GM23338 (cell line): ENCODE measurements around the gene USH1G. TPM values are rescaled to one million over a fixed set of nuclear protein-coding genes. Genes with fewer than 3 reads are reported as not detected.

Experiments used
- ATAC-seq: fragments of 200-7000 bp; cut with Tn5 transposase; 3 replicates; pipeline ENCODE4 v1.9.1; 2020
- DNase-seq: peaks from one replicate; pipeline ENCODE4 v3.0.0-alpha.2; 2015; ENCODE audit warnings: low spot score
- H2AFZ ChIP-seq: fragments of 200-600 bp; sonication (generic); 2 replicates; pipeline ENCODE4 v1.8.0; 2016; ENCODE audit warnings: antibody characterized with exemption, mild to moderate bottlenecking, moderate library complexity
- H3F3A ChIP-seq: fragments of 200-600 bp; sonication (generic); replicated peaks from 2 replicates; pipeline ENCODE4 v1.8.0; 2017; ENCODE audit warnings: antibody characterized with exemption, mixed run types, low read depth
- H3K27ac ChIP-seq: fragments of 200-600 bp; sonication (generic); 2 replicates; pipeline ENCODE4 v1.6.1; 2016; ENCODE audit warnings: low read depth
- H3K27me3 ChIP-seq: fragments of 200-600 bp; sonication (generic); 2 replicates; pipeline ENCODE4 v1.8.0; 2016; ENCODE audit warnings: mild to moderate bottlenecking, mixed run types, moderate library complexity; ENCODE audit not compliant: insufficient read depth
- H3K36me3 ChIP-seq: fragments of 200-600 bp; sonication (generic); 2 replicates; pipeline ENCODE4 v1.8.0; 2016; ENCODE audit warnings: mild to moderate bottlenecking; ENCODE audit not compliant: insufficient read depth
- H3K4me1 ChIP-seq: fragments of 200-600 bp; sonication (generic); 2 replicates; pipeline ENCODE4 v1.8.0; 2016; ENCODE audit warnings: mild to moderate bottlenecking, moderate library complexity; ENCODE audit not compliant: insufficient read depth
- H3K4me2 ChIP-seq: fragments of 200-600 bp; sonication (generic); 2 replicates; pipeline ENCODE4 v1.7.1; 2017; ENCODE audit warnings: mixed run types
- H3K4me3 ChIP-seq: fragments of 200-600 bp; sonication (generic); 2 replicates; pipeline ENCODE4 v1.6.1; 2016; ENCODE audit warnings: mixed run types
- H3K79me2 ChIP-seq: fragments of 200-600 bp; sonication (generic); replicated peaks from 2 replicates; pipeline ENCODE4 v1.8.0; 2017; ENCODE audit warnings: mild to moderate bottlenecking; ENCODE audit not compliant: insufficient read depth
- H3K9me2 ChIP-seq: fragments of 200-600 bp; sonication (generic); 2 replicates; pipeline ENCODE4 v1.8.0; 2017; ENCODE audit not compliant: insufficient read depth
- H4K20me1 ChIP-seq: fragments of 200-600 bp; sonication (generic); replicated peaks from 2 replicates; pipeline ENCODE4 v1.8.0; 2017; ENCODE audit warnings: mild to moderate bottlenecking; ENCODE audit not compliant: insufficient read depth
- H3K27ac Mint-ChIP-seq: 2 replicates; pipeline ENCODE4 v1.8.0; 2020; ENCODE audit warnings: inconsistent platforms, mild to moderate bottlenecking, moderate library complexity, mixed read lengths
- H3K27me3 Mint-ChIP-seq: 3 replicates; pipeline ENCODE4 v1.8.0; 2022; ENCODE audit warnings: low read depth, mild to moderate bottlenecking, moderate library complexity, mixed read lengths, inconsistent platforms; ENCODE audit not compliant: insufficient read depth, poor library complexity
- H3K36me3 Mint-ChIP-seq: 3 replicates; pipeline ENCODE4 v1.8.0; 2021; ENCODE audit warnings: low read depth, mild to moderate bottlenecking, inconsistent platforms, moderate library complexity, mixed read lengths
- H3K4me1 Mint-ChIP-seq: 3 replicates; pipeline ENCODE4 v1.8.0; 2020; ENCODE audit warnings: mild to moderate bottlenecking, inconsistent platforms, mixed read lengths
- H3K4me3 Mint-ChIP-seq: 3 replicates; pipeline ENCODE4 v1.8.0; 2021; ENCODE audit warnings: moderate library complexity, mild to moderate bottlenecking, inconsistent platforms, mixed read lengths
- H3K9me3 Mint-ChIP-seq: 3 replicates; pipeline ENCODE4 v1.8.0; 2020; ENCODE audit warnings: moderate library complexity, mild to moderate bottlenecking, inconsistent platforms, mixed read lengths
- ZNF114 ChIP-seq: fragments of 250-450 bp; sonication (Bioruptor Pico); IDR thresholded peaks from 2 replicates; pipeline ENCODE4 v1.5.0; 2020; ENCODE audit warnings: mild to moderate bottlenecking, moderate library complexity
- ZNF331 ChIP-seq: fragments of 250-450 bp; sonication (Bioruptor Pico); IDR thresholded peaks from 2 replicates; pipeline ENCODE4 v1.5.0; 2020; ENCODE audit warnings: low read depth, mild to moderate bottlenecking, moderate library complexity
- polyA plus RNA-seq: library from polyadenylated mRNA; unstranded; fragments of >200 nt; fragmentation: Nextera tagmentation; extraction: Ambion mirVana; gene quantifications from 2 replicates; pipeline ENCODE4 v1.2.1, GENCODE V29; 2016
- total RNA-seq: library from RNA; depleted of rRNA; stranded (reverse); fragments of >200 nt; shearing (Covaris generic); gene quantifications from 2 replicates; pipeline ENCODE4 v1.2.3, GENCODE V29; 2014
- TF ChIP-seq, protein P1 (sequence below): fragments of 250-450 bp; sonication (Bioruptor Pico); IDR thresholded peaks from 2 replicates; pipeline ENCODE4 v1.5.0; 2020; ENCODE audit warnings: mild to moderate bottlenecking, moderate library complexity

Gene USH1G
- total and polyA plus RNA-seq, 2 experiments from 2014 or later, result 0.34 to 1.7 TPM

DNA sequence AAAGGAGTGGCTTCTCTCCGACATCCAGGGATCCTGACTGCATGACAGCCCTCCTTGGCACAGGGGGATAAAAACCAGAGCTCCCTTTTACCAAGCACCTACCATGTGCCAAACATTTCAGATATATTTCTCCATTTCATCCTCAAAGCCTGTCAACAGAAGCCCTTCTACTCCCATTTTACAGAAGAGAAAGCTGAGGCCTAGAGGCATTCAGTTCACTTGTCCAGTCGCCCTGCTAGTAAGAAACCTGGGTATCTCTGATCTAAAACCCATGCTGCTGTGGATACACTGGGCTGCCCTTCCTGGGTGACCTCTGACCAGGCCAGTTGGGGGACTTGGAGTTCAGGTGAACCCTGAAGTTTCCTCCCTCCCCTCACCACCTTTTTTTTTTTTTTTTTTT is 44.4 kb downstream of the USH1G start (continued):
- TF ChIP-seq, protein P1, sequence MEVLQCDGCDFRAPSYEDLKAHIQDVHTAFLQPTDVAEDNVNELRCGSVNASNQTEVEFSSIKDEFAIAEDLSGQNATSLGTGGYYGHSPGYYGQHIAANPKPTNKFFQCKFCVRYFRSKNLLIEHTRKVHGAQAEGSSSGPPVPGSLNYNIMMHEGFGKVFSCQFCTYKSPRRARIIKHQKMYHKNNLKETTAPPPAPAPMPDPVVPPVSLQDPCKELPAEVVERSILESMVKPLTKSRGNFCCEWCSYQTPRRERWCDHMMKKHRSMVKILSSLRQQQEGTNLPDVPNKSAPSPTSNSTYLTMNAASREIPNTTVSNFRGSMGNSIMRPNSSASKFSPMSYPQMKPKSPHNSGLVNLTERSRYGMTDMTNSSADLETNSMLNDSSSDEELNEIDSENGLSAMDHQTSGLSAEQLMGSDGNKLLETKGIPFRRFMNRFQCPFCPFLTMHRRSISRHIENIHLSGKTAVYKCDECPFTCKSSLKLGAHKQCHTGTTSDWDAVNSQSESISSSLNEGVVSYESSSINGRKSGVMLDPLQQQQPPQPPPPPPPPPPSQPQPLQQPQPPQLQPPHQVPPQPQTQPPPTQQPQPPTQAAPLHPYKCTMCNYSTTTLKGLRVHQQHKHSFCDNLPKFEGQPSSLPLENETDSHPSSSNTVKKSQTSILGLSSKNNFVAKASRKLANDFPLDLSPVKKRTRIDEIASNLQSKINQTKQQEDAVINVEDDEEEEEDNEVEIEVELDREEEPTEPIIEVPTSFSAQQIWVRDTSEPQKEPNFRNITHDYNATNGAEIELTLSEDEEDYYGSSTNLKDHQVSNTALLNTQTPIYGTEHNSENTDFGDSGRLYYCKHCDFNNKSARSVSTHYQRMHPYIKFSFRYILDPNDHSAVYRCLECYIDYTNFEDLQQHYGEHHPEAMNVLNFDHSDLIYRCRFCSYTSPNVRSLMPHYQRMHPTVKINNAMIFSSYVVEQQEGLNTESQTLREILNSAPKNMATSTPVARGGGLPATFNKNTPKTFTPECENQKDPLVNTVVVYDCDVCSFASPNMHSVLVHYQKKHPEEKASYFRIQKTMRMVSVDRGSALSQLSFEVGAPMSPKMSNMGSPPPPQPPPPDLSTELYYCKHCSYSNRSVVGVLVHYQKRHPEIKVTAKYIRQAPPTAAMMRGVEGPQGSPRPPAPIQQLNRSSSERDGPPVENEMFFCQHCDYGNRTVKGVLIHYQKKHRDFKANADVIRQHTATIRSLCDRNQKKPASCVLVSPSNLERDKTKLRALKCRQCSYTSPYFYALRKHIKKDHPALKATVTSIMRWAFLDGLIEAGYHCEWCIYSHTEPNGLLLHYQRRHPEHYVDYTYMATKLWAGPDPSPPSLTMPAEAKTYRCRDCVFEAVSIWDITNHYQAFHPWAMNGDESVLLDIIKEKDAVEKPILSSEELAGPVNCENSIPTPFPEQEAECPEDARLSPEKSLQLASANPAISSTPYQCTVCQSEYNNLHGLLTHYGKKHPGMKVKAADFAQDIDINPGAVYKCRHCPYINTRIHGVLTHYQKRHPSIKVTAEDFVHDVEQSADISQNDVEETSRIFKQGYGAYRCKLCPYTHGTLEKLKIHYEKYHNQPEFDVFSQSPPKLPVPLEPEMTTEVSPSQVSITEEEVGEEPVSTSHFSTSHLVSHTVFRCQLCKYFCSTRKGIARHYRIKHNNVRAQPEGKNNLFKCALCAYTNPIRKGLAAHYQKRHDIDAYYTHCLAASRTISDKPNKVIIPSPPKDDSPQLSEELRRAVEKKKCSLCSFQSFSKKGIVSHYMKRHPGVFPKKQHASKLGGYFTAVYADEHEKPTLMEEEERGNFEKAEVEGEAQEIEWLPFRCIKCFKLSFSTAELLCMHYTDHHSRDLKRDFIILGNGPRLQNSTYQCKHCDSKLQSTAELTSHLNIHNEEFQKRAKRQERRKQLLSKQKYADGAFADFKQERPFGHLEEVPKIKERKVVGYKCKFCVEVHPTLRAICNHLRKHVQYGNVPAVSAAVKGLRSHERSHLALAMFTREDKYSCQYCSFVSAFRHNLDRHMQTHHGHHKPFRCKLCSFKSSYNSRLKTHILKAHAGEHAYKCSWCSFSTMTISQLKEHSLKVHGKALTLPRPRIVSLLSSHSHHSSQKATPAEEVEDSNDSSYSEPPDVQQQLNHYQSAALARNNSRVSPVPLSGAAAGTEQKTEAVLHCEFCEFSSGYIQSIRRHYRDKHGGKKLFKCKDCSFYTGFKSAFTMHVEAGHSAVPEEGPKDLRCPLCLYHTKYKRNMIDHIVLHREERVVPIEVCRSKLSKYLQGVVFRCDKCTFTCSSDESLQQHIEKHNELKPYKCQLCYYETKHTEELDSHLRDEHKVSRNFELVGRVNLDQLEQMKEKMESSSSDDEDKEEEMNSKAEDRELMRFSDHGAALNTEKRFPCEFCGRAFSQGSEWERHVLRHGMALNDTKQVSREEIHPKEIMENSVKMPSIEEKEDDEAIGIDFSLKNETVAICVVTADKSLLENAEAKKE, result no peak
- no peak for TF ChIP-seq ZNF331

- H3K9me2 ChIP-seq, result no peaks in the 10 kb centered on the region
- H3K36me3 ChIP-seq, result no peaks in the 10 kb centered on the region
- H2AFZ ChIP-seq, result no peak overlapping the region
- no peaks in the 10 kb centered on the region for H3K79me2 ChIP-seq
- no peak for TF ChIP-seq ZNF114
- H3K27ac ChIP-seq, result no peak overlapping the region
- DNase-seq, result no peak
- H3F3A ChIP-seq, result no peaks in the 10 kb centered on the region
- no peak for ATAC-seq
- H3K27me3 ChIP-seq, result no peaks in the 10 kb centered on the region
- Mint-ChIP-seq H3K9me3 (no peaks in the 10 kb centered on the region), H3K4me1 (peaks cover 11% of the 10 kb centered on the region), H3K36me3 (no peaks in the 10 kb centered on the region), H3K27me3 (peaks cover 18% of the 10 kb centered on the region), H3K4me3 (no peak overlapping the region), H3K27ac (no peak overlapping the region)
- H3K4me3 ChIP-seq, result no peak overlapping the region
- no peaks in the 10 kb centered on the region for H4K20me1 ChIP-seq
- no peak overlapping the region for H3K4me2 ChIP-seq
- H3K4me1 ChIP-seq, result peaks cover 6% of the 10 kb centered on the region; the same call in 1 of the 2 replicates
These were observed 45.2 kb downstream of the USH1G start for GRCh38 chr17:74877592-74878548.
